GM19372 (cell line): Measurements from ENCODE around the gene FAXDC2.
"Not testable (repeated sequence)": the region's sequence is repeated elsewhere in the genome, so short reads cannot be mapped to it uniquely, and the experiment has no call there.

ENCODE experiments used
- ATAC-seq: cut with Tn5 transposase; IDR thresholded peaks from one replicate; pipeline ENCODE4 v1.9.1; 2021; ENCODE audit warnings: mild to moderate bottlenecking, low read depth, moderate library complexity; ENCODE audit not compliant: unreplicated experiment

FAXDC2 gene

GRCh38 chr5:154835701-154836052 is 14.7 kb downstream of the FAXDC2 start:
- not testable (repeated sequence) for ATAC-seq

GRCh38 chr5:154834053-154834452 is 16.4 kb downstream of the FAXDC2 start:
- ATAC-seq = no peak

- not testable (repeated sequence) for ATAC-seq
Measured at GRCh38 chr5:154832804-154833203, 17.6 kb downstream of the FAXDC2 start.

GRCh38 chr5:154831451-154831850 is 19.0 kb downstream of the FAXDC2 start:
- no peak for ATAC-seq

- ATAC-seq = no peak
Measured at GRCh38 chr5:154830596-154830995, 19.8 kb downstream of the FAXDC2 start.

- ATAC-seq = no peak
Measured at GRCh38 chr5:154830219-154830595, 20.2 kb downstream of the FAXDC2 start.

GRCh38 chr5:154829589-154830218 is 20.7 kb downstream of the FAXDC2 start:
- ATAC-seq = no peak

GRCh38 chr5:154829181-154829588 is 21.2 kb downstream of the FAXDC2 start:
- no peak for ATAC-seq

- ATAC-seq = no peak
Measured at GRCh38 chr5:154824070-154824469, 26.3 kb downstream of the FAXDC2 start.

- no peak for ATAC-seq
Measured at GRCh38 chr5:154823605-154824004, 26.8 kb downstream of the FAXDC2 start.

GRCh38 chr5:154822896-154823295 is 27.5 kb downstream of the FAXDC2 start:
- ATAC-seq = not testable (repeated sequence)

GRCh38 chr5:154820383-154820782 is 30.0 kb downstream of the FAXDC2 start:
- ATAC-seq = no peak

- no peak for ATAC-seq
Measured at GRCh38 chr5:154819546-154819945, 30.9 kb downstream of the FAXDC2 start.

GRCh38 chr5:154818471-154819116 is 31.8 kb downstream of the FAXDC2 start:
- no peak for ATAC-seq

- no peak for ATAC-seq
Measured at GRCh38 chr5:154817815-154818214, 32.6 kb downstream of the FAXDC2 start.

- ATAC-seq = no peak
Measured at GRCh38 chr5:154816891-154817492, 33.4 kb downstream of the FAXDC2 start.

GRCh38 chr5:154815684-154816247 is 34.6 kb downstream of the FAXDC2 start:
- no peak for ATAC-seq

- ATAC-seq = no peak
Measured at GRCh38 chr5:154815025-154815424, 35.4 kb downstream of the FAXDC2 start.

- ATAC-seq = no peak
Measured at GRCh38 chr5:154813736-154814135, 36.7 kb downstream of the FAXDC2 start.

GRCh38 chr5:154813158-154813557 is 37.2 kb downstream of the FAXDC2 start:
- ATAC-seq = no peak

GRCh38 chr5:154811653-154812465 is 38.5 kb downstream of the FAXDC2 start:
- ATAC-seq = no peak
